ENCODE data around the gene JAKMIP1.

Gene JAKMIP1

DNA sequence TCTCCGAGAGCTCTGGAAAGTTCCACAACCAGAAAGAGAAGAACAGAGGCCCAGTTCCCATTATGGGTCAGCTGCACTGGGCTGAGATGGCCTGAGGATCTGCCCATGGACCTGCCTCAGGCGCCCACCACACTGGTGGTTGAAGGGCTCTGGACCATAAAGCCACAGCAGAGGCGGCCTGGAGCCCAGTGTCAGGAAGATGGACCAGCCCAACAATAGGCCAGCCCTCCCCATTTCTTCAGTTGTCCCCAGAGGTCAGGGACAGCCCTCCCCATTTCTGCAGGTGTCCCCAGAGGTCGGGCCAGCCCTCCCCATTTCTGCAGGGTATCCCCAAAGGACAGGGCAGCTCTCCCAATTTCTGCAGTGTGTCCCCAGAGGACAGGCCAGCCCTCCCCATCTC, 144.9 kb downstream of the JAKMIP1 start:
- no peak for DNase-seq

DNA sequence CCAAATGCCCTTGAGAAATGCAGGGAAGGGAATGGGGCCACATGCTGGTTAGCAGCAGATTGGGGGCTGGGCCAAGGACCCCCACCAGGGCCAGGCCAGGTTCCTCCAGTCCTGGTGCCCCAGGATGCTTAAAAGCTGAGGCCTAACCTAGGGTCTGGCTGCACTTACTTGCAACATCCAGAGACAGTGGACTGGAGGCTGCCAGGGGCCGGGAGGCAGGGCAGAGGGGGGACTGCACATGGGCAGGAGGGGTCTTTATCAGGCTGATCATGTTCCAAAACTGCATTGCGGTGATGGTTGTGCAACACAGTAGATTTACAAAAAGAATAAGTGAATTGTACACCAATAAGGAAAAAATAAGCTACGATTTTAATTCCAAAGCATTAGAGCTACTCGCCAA, 145.3 kb downstream of the JAKMIP1 start:
- DNase-seq: no peak

DNA sequence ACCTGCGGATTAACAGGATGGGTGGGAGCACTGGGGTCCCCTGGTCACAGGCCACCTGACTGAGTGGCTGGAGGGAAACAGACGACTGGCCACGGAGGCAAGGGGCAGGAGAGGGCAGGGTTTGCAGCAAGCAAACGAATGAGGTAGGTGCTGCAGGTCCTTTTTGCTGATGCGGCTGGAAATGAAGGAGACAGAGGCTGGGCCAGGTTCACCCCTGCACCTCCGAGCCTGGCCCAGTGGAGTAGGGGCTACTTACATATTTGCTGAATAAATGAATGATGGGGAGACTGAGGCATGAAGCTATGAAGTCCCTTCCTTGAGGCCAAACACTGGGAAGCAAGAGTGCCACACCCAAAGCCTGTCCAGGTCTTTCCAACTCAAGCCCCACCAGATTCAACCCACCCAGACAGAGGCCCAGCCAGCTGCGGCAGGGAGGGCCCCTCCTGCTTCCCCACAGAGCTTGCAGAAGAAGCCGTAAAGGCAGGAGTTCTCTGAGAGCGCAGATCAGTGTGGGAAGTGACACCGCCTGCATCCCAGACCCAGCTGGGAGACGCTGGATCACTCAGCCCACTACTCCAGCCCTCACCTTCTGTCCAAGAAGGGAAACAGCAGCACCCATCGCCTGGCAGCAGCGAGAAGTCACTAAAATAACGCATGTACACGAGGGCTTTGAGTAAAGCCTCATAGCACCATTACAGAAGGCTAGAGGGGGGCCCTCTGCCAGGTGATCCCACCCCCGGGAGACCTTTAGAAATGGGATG, 146.0 kb downstream of the JAKMIP1 start:
- no peak for DNase-seq

DNA sequence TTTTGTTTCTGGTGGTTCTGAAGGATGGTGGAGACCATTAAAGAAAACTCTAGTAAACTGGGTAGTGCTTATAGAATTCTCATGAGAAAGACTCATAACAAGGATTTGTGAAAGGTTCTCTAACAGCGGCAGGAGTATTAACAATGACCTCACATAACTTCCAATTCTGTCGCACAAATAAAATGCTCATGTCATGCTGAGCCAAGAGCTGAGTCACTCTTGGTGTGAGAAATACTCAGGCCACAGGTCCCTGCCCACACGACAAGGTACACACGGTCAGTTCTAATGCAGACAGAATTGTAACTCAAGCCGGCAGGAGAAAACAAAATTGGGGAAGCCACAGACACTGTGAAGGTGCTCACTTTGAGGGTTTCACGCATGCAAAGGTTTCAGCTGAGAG, 147.7 kb downstream of the JAKMIP1 start:
- DNase-seq: no peak

DNA sequence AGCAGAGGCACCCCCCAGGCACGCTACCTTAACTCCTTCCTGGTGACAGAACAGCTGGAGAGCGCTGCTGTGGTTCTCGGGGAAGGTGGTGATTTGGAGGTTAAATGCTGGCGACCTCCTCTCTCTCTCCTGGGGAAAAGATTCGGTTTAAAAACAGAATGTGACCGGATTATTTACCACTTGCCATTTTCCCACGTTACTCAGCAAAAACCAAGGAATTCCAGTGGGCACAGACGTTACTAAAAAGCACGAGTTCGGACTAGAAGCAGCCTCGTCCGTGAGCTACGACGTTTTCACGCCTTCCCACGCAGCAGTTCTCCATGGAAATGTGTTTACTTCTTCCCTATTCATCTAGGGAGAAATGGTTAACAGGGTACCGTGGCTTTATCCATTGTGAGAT, 149.8 kb downstream of the JAKMIP1 start:
- DNase-seq: no peak

DNA sequence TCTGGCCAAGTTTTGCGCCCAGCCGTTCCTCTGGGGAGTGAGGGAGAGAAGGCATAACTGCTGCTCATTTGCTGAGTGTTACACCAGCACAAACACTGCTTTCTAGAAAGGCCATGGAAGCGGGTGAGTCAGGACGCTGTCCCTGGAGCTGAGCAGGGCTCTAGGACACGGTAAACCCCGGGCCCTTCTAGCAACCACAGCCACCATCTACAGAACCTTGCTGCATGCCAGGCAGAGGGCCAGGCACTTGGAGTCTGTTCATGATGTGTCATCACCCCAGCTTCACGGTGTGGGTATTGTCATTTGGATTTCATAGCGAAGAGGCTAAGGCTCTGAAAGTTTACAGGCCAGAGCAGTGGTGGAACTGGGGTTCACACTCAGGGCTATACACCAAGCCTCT, 150.4 kb downstream of the JAKMIP1 start:
- no peak for DNase-seq

DNA sequence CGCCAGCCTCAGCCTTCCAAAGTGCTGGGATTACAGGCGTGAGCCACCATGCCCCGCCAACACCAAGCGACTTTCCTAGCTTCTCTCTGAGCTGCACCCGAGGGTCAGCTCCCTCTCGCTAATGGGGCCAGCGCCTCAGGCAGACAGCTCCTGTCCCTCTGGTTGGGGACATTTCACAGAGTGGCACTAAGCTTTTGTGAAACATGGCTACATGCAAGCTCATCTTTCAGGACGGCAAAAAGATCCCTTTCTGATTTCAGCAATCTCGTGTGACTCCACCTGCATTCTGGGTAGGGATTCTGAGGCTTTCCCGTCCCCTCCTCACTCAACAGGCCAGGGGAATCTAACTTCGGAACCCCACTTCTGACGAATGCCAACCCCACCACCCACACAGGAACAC, 151.1 kb downstream of the JAKMIP1 start:
- DNase-seq: no peak

DNA sequence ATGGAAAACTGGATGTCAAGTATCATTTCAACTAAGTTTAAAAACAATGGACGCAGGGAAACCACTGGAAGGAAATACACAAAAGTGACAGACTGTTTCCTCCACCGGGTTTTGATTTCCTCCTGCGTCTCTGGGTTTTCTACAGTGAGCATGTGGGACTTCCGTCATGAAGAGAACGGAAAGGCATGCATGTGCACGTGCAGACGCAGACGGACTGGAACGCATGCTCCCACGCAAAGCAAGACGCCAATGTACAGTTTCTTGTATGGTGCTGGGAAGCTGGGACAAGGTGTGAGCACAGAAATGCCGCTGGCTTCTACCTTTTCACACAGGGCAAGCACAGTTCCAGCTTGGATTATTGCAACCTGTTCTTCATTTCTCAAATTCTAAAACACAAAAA, 151.8 kb downstream of the JAKMIP1 start:
- no peak for DNase-seq

DNA sequence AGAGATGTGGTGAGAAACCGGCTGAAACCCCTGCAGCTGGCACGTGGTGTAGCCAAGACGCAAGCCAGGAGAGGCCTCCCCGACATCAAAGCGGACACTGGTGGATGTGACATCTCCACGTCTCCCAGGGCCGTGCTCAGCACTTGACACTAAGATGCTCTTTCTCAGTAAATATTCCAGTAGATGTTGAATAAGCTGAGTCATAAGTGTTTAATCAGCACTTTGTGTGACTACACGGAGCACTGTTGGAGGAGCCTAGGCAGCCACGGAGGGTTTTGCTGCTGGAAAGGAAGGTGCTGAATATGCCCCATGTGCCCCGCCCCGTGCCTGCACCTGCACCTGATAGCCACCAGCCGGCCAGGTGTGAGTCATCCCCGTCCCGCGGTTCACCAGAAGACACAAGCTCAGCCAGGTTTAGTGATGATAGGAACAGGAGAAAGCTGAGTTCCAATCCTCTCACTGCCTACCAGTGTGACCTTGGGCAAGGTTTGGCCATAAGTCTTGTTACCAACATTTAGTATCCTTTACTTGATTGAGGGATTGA, 153.1 kb downstream of the JAKMIP1 start:
- DNase-seq: no peak

DNA sequence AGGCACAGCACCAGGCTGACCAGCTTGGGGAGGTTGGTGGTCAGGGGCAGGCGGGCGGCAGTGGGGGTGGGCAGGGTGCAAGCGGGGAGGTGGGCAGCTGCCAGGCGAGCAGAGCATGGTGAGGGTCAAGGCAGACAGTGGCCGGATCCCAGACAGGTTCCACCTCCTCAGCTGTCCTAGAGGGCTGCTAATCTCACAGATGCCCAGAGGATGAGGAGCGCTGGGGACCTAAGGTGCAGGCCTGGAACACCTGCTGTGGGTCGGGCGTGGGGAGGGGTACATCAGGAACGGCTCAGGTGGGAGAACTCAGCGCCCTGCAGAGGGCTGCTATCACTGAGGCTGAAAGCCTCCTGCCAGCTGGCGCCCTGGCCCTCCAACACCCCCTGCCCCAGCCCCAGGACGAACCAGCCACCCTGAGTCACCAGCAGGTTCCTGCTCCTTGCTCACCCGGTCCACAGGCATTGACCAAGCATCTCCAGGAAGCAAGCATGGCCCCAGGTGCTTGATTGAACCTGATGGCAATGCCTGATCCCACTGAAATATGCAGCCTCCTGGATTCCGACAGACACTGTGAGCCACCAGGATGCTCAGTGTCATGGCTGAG, 153.7 kb downstream of the JAKMIP1 start:
- DNase-seq: no peak

DNA sequence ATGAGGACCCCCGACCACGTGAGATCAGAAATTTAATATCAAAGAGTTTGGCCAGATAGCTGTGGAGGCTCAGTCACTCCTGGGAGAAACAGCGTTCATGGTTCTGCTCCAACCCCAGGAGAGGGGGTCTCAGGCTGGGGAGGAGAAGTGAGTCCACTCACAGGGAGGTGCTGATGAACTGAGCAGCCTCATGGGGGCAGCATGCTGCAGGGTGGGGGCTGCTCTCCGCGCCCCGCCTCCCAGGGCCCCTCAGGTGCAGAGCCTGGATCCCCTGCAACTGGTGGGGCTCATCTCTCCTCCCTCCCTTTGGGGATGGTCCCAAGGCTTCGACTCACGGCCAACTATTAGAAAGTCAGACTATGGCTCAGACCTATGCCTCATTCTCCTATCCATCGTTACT, 155.5 kb downstream of the JAKMIP1 start:
- no peak for DNase-seq

DNA sequence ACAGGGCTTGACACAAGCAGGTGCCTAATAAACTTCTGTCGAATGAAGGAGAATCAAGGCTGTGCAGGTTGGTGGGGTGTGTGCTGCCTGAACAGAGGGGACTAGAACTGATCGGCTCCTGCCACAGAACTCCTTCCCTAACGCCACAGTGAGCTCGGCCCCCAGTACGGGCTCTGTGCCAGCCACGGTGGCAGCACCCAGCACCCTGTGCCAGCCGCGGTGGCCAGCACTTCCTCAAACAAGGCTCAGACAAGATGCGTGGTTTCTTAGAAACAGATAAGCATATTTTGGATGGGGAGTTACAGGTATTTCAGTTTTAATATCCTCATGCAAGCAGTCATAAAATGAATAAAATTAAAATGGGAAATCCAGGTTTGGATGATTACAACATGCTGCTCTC, 156.1 kb downstream of the JAKMIP1 start:
- no peak for DNase-seq

DNA sequence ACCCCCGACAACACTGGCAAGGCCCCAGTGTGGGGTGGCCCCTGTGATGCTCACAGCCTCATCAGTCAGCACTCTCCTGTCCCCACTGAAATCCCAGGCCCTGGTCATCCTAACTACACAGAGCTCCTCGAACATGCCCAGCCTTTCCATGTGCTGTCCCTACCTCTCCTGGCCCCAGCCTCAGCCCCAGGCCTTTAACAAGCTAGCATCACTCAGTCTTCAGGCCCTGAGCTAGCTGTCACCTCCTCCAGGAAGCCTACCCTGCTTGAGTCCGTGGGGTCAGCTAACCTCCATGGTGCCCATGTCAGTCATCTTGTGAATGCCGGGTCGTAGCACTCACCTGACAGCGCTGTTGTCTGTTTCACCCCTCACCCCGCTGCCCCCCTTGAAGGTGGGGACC, 156.5 kb downstream of the JAKMIP1 start:
- no peak for DNase-seq

DNA sequence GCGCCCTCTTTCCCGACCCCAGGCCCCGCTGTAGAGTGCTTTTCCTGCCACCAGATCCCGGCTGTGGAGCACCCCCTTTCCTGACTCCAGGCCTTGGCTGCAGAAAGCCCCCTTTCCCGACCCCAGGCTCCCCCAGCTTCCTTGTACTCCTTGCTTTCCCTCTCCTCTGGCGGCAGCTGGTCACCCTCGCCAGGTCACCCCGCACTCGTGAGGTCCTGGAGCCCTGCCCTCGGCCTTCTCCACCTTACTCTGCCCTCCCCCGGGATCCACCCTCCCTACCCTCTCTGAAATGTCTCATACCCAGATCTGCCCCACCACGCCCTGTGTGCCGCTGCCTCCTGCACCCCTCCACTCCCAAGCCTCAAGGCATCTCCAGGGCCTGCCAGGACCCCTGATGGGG, 157.2 kb downstream of the JAKMIP1 start:
- no peak for DNase-seq

DNA sequence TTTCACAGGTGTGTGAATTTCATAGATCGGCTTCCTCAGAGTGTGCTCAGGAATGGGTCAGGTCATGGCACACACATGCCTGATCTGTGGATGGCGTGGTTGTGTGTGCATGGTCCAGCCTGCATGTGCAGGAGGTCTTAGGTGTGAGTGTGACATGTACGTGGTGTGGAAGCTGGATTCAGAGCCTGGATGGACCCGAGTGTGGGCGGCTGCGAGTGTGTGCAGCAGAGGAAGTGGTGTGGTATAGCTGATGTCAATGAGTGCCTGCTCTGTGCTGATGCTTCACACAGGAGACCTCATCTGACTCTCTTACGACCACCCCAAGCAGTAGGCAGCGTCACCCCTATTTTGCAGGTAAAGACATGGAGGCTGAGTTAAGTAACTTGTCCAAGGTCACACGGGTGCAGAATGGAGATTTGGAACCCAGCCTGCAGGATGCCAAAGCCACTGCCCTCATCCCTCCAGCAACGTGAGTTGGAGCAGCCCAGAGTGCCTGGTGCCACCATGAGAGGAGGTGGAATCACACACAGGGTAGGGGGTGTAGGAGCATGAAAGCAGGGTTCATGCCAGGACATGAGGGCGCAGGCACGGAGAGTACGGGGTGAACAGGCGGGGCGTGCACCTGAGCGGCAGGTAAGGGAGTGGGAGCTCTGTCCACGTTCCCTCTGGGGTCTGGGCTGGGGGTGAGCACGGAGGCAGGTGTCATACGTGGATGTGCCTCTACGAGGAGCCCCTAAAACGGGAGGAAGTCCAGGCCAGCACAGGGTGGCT, 157.9 kb downstream of the JAKMIP1 start:
- no peak for DNase-seq

DNA sequence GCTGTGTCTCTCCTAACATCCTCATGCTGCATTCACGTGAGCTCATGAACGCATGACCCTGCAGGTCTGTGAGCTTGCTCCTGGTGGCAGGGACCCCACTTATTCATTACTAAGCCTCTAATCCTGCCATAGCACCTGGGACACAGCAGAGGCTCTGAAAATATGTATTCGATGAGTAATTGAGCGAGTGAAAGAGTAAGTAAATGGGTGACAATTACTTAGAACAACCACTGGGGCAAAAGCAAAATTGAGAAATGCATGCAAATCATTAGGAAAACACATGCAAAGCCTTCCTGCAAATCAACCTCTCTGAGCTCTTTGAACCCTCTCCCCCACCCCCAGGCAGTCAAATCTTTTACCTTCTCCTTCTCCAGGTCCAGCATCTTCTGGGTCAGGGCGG, 158.5 kb downstream of the JAKMIP1 start:
- DNase-seq: no peak

DNA sequence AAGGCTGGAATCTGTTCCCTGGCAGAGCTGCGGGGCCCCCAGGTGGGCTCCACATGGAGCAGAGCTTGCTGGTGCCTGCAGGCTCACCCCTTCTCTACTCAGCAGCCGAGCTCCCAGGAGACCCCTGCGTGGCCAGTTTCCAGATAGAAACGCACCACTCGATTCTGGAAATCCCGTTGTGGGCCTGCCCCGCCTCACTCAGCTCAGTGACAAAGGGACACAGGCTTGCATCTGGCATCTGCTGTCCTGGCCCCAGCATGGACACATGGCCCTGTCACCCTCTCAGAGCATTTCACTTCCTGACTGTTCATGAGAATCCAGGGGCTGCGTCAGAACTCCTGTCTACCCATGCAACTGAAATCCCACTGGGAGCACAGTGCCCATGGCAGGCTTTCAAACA, 161.6 kb downstream of the JAKMIP1 start:
- no peak for DNase-seq

DNA sequence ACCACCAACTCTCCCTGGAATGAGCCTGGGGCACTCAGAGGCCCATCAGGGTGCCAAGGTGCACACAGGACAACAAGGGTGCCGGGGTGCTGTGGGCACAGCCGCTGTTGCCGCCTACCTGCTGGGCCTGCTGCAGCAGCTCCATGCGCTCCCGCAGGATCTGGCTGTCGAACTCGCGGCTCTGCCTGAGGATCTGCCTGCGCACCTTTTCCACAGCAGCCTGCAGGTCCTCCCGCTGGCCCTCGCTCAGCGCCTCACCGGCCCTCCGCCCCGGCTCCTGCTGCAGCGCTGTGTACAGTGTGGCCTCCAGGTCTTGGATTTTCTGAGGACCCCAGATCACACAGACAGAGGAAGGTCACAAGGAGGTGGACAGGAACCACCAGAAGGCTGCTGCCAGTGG, 164.6 kb downstream of the JAKMIP1 start:
- DNase-seq: no peak

DNA sequence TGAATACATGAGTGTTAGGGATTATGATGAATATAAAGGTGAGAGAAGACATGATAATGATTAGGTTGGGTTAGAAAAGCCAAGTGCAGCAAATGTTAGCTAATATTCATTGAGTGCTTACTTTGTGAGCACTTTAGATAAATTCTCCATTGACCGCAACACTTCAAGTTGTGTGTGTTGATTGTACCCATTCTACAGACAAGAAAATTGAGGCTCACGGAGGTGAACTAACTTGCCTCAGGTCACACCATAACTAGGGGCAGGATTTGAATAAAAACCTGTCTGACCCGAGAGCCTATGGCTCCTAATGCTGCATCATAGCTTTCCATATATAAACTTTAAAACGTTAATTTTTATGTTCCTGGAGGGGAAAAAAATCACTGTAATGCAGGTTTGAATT, 167.0 kb downstream of the JAKMIP1 start:
- DNase-seq: no peak

DNA sequence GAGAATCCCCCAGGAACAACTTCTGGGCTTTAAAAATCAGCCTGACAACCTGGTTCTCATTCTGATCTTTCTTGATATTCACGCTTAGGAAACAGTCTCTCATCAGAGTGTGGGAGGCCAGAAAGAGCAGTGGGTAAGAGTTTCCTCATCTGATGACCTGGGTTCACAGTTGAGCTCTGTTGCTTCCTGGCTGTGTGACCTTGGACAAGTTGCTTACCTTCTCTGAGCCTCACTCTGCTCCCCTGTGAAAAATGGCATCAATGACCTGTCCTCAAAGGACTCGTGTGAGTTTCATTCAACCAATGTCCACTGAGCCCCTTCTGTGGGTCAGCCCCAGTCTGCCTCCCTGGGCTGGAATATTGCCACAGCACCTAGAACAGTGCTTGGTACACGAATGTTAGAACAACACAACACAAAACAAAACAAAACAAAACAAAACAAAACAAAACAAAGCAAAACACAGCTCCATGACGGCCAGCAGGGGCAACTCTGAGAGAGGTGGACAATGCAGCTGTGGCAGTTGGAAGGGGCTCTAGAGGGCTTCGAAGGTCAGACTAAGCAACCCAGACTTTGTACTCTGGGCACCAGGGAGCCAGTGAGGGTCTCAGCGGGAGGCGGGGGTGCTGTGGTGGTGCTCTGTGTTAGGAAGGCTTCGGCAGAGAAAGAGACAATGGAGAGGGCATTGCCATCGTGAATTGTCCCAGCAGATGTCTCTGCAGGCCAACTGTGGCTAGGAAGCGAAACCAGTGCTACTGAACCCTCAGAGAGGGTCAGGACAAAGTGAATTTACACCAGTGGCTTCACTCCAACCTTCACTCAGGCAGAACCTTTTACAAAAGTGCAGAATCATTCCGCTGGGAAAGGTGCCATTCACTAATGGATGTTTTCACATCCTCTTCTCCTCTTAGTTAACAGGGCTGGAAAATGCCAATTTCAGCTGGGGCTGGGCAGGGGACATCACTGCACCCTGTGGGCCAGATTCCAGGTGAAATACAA, 167.8 kb downstream of the JAKMIP1 start:
- DNase-seq: peak; percentile 55

DNA sequence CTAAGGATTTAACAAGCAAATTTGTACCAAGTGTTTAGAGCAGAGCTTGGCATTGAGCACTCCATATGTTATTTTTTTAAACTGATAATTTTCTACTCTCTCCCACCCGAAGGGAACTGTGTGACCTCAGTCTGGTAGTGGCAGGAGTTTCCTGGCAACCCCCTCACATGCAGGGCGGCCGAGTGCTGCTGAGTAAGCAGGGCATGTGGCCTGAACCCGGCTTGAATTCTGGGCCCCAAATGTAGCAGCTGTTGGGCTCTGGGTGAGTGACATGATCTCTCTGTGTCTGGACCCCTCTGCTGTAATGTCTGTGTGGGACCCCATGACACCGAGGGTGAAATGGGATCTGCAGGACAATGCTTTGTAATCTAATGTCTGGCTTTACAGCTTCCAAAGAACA, 168.5 kb downstream of the JAKMIP1 start:
- no peak for DNase-seq

DNA sequence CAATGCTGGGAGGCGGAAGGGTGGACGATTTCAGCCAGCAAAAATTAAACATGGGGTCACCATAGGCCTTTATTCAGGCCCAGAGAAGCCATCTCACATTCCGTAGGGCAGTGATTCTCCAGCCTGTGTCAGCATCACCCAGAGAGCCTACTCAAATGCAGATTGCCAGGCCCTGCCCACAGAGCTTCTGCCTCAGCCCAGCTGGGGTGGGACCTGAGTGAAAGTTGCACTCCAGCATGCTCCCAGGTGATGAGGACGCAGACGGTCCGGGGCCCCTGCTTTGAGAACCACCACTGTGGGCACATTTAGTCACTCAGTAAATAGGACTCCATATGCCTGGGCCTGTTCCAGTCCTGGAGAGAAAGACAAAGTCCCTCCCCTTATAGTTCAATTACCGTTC, 169.7 kb downstream of the JAKMIP1 start:
- DNase-seq: no peak

DNA sequence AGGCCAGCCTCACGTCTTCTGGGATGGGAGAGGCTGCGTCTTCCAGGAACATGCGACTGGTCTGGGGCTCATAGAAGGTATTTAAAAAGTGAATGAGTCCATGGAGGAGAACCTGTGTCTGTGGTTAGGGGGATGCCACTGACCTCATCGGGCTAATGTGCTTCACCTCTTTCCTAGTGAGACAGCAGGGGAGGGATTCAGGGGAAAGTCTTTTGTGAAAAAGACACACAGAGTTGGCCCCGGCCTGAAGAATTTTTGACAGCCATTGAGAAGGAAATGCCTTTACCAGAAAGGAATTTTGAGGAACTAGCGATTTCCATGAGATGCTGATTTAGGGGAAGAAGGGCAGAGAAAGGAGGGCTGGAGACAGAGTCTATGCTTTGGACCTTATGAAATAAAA, 171.1 kb downstream of the JAKMIP1 start:
- no peak for DNase-seq
